HepG2 (cell line): Measurements from ENCODE around the gene SNX15. TPM values are rescaled to one million over a fixed set of nuclear protein-coding genes. Genes with fewer than 3 reads are reported as not detected.

Experiments used
- CBX5 ChIP-seq: sonication (generic); formaldehyde crosslinking; IDR thresholded peaks from 2 replicates; pipeline ENCODE4 v1.4.0; 2020; ENCODE audit warnings: missing genetic modification reagents, borderline replicate concordance
- CERS6 ChIP-seq: sonication (generic); formaldehyde crosslinking; IDR thresholded peaks from 2 replicates; pipeline ENCODE4 v1.5.0; 2020; ENCODE audit warnings: missing genetic modification reagents
- EEA1 ChIP-seq: sonication (generic); formaldehyde crosslinking; IDR thresholded peaks from 2 replicates; pipeline ENCODE4 v1.5.1; 2020; ENCODE audit warnings: mild to moderate bottlenecking, missing genetic modification reagents, borderline replicate concordance
- KDM1A ChIP-seq: IDR thresholded peaks from 2 replicates; pipeline ENCODE4 v1.6.1; 2016; ENCODE audit warnings: missing compliant biosample characterization
- MEIS1 ChIP-seq: sonication (generic); formaldehyde crosslinking; IDR thresholded peaks from 2 replicates; pipeline ENCODE4 v1.9.0; 2021; ENCODE audit warnings: mild to moderate bottlenecking, missing genetic modification reagents, moderate library complexity, borderline replicate concordance
- MIER2 ChIP-seq: IDR thresholded peaks from 2 replicates; pipeline ENCODE4 v1.6.1; 2016; ENCODE audit warnings: missing biosample characterization, missing genetic modification reagents
- MTF2 ChIP-seq: sonication (generic); formaldehyde crosslinking; IDR thresholded peaks from 2 replicates; pipeline ENCODE4 v1.5.0; 2020; ENCODE audit warnings: missing genetic modification reagents, borderline replicate concordance
- PRDM15 ChIP-seq: sonication (generic); formaldehyde crosslinking; IDR thresholded peaks from 2 replicates; pipeline ENCODE4 v1.4.0; 2020; ENCODE audit warnings: missing genetic modification reagents
- PRMT3 ChIP-seq: sonication (generic); formaldehyde crosslinking; IDR thresholded peaks from 2 replicates; pipeline ENCODE4 v1.8.1; 2022; ENCODE audit warnings: low read depth, mild to moderate bottlenecking, moderate library complexity, missing genetic modification reagents, borderline replicate concordance
- RAD21 ChIP-seq: fragments of 450-650 bp; formaldehyde crosslinking; IDR thresholded peaks from 2 replicates; pipeline ENCODE4 v1.5.0; 2020; ENCODE audit warnings: mild to moderate bottlenecking
- REXO4 ChIP-seq: sonication (generic); formaldehyde crosslinking; IDR thresholded peaks from 2 replicates; pipeline ENCODE4 v1.8.0; 2022; ENCODE audit warnings: missing genetic modification reagents, mild to moderate bottlenecking, borderline replicate concordance
- RNF2 ChIP-seq: fragments of 450-650 bp; conservative IDR thresholded peaks from 2 replicates; pipeline ENCODE4 v1.6.1; 2016; ENCODE audit warnings: low read depth
- SP5 ChIP-seq: IDR thresholded peaks from 2 replicates; pipeline ENCODE4 v1.6.1; 2016; ENCODE audit warnings: low read depth, borderline replicate concordance
- TAF15 ChIP-seq: fragments of 200-400 bp; formaldehyde crosslinking; IDR thresholded peaks from one replicate; pipeline ENCODE4 v1.6.1; 2018; ENCODE audit warnings: mild to moderate bottlenecking, low read depth, low read length; ENCODE audit not compliant: poor library complexity, severe bottlenecking
- ZNF598 ChIP-seq: sonication (generic); formaldehyde crosslinking; IDR thresholded peaks from 2 replicates; pipeline ENCODE4 v1.5.1; 2020; ENCODE audit warnings: mild to moderate bottlenecking, missing genetic modification reagents, borderline replicate concordance
- ZNF792 ChIP-seq: IDR thresholded peaks from 2 replicates; pipeline ENCODE4 v1.6.1; 2016
- ZSCAN20 ChIP-seq: sonication (generic); formaldehyde crosslinking; IDR thresholded peaks from 2 replicates; pipeline ENCODE4 v1.4.0; 2020; ENCODE audit warnings: missing genetic modification reagents, mild to moderate bottlenecking, borderline replicate concordance
- ZSCAN30 ChIP-seq: sonication (generic); formaldehyde crosslinking; IDR thresholded peaks from 2 replicates; pipeline ENCODE4 v1.5.0; 2020; ENCODE audit warnings: mild to moderate bottlenecking, missing genetic modification reagents
- polyA plus RNA-seq, 8 experiments: library from polyadenylated mRNA; depleted of rRNA in 3 of 8; stranded (reverse) in 7 of 8; unstranded in 1 of 8; fragments of >200 nt; fragmentation: Illumina TruSeq in 4 of 8; extraction: Trizol in 4 of 8; gene quantifications; 2 replicates each; pipeline versions ENCODE4 v1.2.1 to v1.2.3, GENCODE V29; 2011 to 2016; ENCODE audit warnings: low read depth in 4 of 8, missing spikeins in 1 of 8, mixed read lengths in 1 of 8; ENCODE audit not compliant: insufficient read depth in 1 of 8
- total RNA-seq, 5 experiments: library from RNA; depleted of rRNA; stranded (reverse); fragments of >200 nt; fragmentation: Illumina TruSeq; extraction: Trizol; gene quantifications; 2 replicates each; pipeline ENCODE4 v1.2.3, GENCODE V29; 2016; ENCODE audit warnings: low read depth in 1 of 5
- TF ChIP-seq, protein P1 (sequence below): sonication (generic); formaldehyde crosslinking; IDR thresholded peaks from 2 replicates; pipeline ENCODE4 v1.8.0; 2022; ENCODE audit warnings: mild to moderate bottlenecking, missing genetic modification reagents; ENCODE audit not compliant: insufficient replicate concordance
- TF ChIP-seq, protein P2 (sequence below): sonication (generic); formaldehyde crosslinking; IDR thresholded peaks from 2 replicates; pipeline ENCODE4 v1.4.0; 2020; ENCODE audit warnings: missing genetic modification reagents

Gene SNX15
- total and polyA plus RNA-seq, 2 of the 13 experiments (the other 11 are each of a cell fraction or from before 2014, with no cell fraction given) = 19.1 to 22.6 TPM

DNA sequence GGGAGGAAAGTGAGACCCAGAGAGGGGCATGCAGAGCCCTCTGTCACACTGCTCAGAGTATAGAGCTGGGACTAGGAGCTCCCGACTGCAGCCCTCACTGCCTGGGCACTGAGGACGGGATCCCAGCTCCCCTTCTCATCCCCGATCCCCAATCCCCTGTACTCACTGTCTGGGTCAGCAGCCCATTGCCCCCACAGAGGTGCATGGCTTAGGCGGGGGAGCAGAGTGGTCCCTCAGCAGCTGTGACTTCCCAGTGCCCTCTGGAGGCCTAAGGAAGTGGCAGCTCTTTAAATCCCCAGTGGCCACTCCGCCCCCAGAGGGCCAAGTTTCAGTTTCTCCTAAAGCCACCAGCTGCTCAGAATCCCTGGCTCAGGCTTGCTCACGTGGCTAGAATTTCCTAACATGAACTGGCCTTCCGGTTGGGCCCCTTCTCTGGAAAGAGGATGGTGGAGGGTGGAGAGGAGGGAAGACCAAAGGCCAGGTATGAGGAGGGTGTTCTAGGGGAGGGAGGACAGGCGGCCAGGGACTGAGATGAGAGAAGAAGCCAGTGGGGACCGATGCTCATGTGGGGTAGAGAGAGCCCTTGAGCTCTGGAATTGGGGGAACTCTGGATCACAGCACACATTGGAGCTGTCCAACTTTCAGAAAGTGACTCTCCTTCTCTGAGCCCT lies 30.4 kb upstream of the SNX15 start, which contains the start of gene BATF2 (continued):
- TF ChIP-seq PRDM15 (CRISPR knock-in tag) (no peak), EEA1 (CRISPR knock-in tag) (no peak), KDM1A (no peak), ZNF598 (CRISPR knock-in tag) (peak; percentile 51; the same call in 1 of the 2 replicates), RAD21 (CRISPR knock-in tag) (peak; percentile 70), MTF2 (CRISPR knock-in tag) (no peak), ZNF792 (CRISPR knock-in tag) (peak; percentile 59; the same call in 1 of the 2 replicates), MIER2 (peak; percentile 75; the same call in 1 of the 2 replicates), CBX5 (CRISPR knock-in tag) (peak; percentile 65; the same call in 1 of the 2 replicates), RNF2 (no peak), ZSCAN30 (CRISPR knock-in tag) (no peak), SP5 (CRISPR knock-in tag) (peak; percentile 66; the same call in 1 of the 2 replicates), CERS6 (CRISPR knock-in tag) (no peak), TAF15 (no peak), REXO4 (CRISPR knock-in tag) (no peak), PRMT3 (peak; percentile 70; the same call in 1 of the 2 replicates), ZSCAN20 (CRISPR knock-in tag) (no peak), MEIS1 (peak; percentile 81; the same call in 1 of the 2 replicates)
- TF ChIP-seq, protein P1, sequence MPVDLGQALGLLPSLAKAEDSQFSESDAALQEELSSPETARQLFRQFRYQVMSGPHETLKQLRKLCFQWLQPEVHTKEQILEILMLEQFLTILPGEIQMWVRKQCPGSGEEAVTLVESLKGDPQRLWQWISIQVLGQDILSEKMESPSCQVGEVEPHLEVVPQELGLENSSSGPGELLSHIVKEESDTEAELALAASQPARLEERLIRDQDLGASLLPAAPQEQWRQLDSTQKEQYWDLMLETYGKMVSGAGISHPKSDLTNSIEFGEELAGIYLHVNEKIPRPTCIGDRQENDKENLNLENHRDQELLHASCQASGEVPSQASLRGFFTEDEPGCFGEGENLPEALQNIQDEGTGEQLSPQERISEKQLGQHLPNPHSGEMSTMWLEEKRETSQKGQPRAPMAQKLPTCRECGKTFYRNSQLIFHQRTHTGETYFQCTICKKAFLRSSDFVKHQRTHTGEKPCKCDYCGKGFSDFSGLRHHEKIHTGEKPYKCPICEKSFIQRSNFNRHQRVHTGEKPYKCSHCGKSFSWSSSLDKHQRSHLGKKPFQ = peak; percentile 74
- TF ChIP-seq, protein P2, sequence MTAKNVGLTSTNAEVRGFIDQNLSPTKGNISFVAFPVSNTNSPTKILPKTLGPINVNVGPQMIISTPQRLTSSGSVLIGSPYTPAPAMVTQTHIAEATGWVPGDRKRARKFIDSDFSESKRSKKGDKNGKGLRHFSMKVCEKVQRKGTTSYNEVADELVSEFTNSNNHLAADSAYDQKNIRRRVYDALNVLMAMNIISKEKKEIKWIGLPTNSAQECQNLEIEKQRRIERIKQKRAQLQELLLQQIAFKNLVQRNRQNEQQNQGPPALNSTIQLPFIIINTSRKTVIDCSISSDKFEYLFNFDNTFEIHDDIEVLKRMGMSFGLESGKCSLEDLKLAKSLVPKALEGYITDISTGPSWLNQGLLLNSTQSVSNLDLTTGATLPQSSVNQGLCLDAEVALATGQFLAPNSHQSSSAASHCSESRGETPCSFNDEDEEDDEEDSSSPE (CRISPR knock-in tag) = peak; percentile 48; the same call in 1 of the 2 replicates
